ENCODE measurements around the gene PHLPP1.
A peak's percentile ranks its signal among the peaks of the same experiment; 100 is the strongest.

PHLPP1 gene

GRCh38 chr18:63004466-63005089, 289.2 kb downstream of the PHLPP1 start:
- no peak for DNase-seq (ENCODE audit: low spot score)

GRCh38 chr18:63005306-63005705, 290.0 kb downstream of the PHLPP1 start:
- no peak for DNase-seq (ENCODE audit: low spot score)

GRCh38 chr18:63007231-63007630, 291.9 kb downstream of the PHLPP1 start:
- DNase-seq (ENCODE audit: low spot score): no peak

GRCh38 chr18:63016270-63016669, 300.9 kb downstream of the PHLPP1 start:
- peak; percentile 68 for DNase-seq (ENCODE audit: low spot score)

GRCh38 chr18:63017076-63017475, 301.7 kb downstream of the PHLPP1 start:
- DNase-seq (ENCODE audit: low spot score): no peak

- DNase-seq (ENCODE audit: low spot score): no peak
Observed at GRCh38 chr18:63017977-63018376, 302.6 kb downstream of the PHLPP1 start.

- DNase-seq (ENCODE audit: low spot score): no peak
Observed at GRCh38 chr18:63022429-63023022, 307.2 kb downstream of the PHLPP1 start.

GRCh38 chr18:63025251-63026090, 310.1 kb downstream of the PHLPP1 start:
- DNase-seq (ENCODE audit: low spot score): peak; percentile 10

GRCh38 chr18:63028380-63028779, 313.0 kb downstream of the PHLPP1 start:
- no peak for DNase-seq (ENCODE audit: low spot score)

All from cerebellar cortex (tissue), 1 donor.